Central memory CD8-positive, alpha-beta T cell (primary cell): ENCODE measurements around the gene SLIT3.

Experiments used
- ATAC-seq: fragments of 150-1000 bp; cut with Tn5 transposase; replicated peaks from 2 replicates; pipeline ENCODE4 v1.10.0; 2022; ENCODE audit warnings: mild to moderate bottlenecking, moderate FRiP score, moderate number of reproducible peaks; ENCODE audit not compliant: poor library complexity, severe bottlenecking; ENCODE audit errors: extremely low read depth
- DNase-seq, 2 donors: peaks; one replicate each; pipeline ENCODE4 v3.0.0; 2021; ENCODE audit warnings: low spot score in 2 of 2
- H3K27ac Mint-ChIP-seq: one replicate; pipeline ENCODE4 v1.8.0; 2022; ENCODE audit warnings: low read depth, mild to moderate bottlenecking, moderate library complexity, mixed read lengths
- H3K27me3 Mint-ChIP-seq: one replicate; pipeline ENCODE4 v1.8.0; 2022; ENCODE audit warnings: mixed read lengths
- H3K36me3 Mint-ChIP-seq: one replicate; pipeline ENCODE4 v1.8.0; 2022; ENCODE audit warnings: mild to moderate bottlenecking, moderate library complexity, mixed read lengths; ENCODE audit not compliant: insufficient read depth
- H3K4me1 Mint-ChIP-seq: one replicate; pipeline ENCODE4 v1.8.0; 2022; ENCODE audit warnings: mixed read lengths
- H3K4me3 Mint-ChIP-seq: one replicate; pipeline ENCODE4 v1.8.0; 2022; ENCODE audit warnings: mild to moderate bottlenecking, moderate library complexity, mixed read lengths
- H3K9me3 Mint-ChIP-seq: one replicate; pipeline ENCODE4 v1.8.0; 2022; ENCODE audit warnings: mixed read lengths

SLIT3 gene

GRCh38 chr5:168790671-168791250 is 510.2 kb downstream of the SLIT3 start:
- Mint-ChIP-seq H3K36me3 (no peaks in the 10 kb centered on the region), H3K4me3 (no peak overlapping the region), H3K27ac (no peak overlapping the region), H3K27me3 (peaks cover 20% of the 10 kb centered on the region), H3K4me1 (no peaks in the 10 kb centered on the region), H3K9me3 (no peaks in the 10 kb centered on the region)
- DNase-seq (no peak), ATAC-seq (no peak)

DNA sequence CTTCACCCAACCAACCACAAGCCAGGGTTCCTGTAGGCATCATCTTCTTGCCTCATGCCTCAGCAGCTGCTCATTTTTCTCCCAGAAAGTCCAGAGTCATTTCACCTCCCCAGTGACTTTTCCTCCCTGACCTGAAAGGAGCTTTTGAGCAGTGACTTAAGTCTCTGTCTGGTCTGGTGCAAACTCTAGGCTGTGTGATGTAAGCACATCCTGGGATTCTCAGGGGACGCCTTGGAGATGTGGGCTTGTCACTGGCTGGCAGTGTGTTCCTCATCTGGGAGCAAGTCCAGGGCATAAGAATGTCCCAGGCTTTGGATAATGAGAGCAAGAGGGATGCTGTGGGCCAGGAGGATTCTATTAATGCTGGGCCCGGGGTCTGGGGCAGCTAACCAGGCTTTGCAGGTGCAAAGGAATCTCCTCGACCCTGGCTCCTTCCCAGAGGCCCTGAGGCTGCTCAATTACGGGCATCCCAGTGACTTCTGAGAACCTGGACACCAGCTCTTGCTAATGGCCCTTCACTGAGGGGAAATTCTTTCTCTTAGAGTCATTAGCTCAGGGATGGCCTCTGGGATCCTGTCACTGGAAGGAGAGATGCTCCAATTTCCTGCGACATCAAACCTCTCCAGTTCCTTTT is 510.8 kb downstream of the SLIT3 start:
- DNase-seq: no peak
- no peak overlapping the region for H3K27ac Mint-ChIP-seq
- H3K4me1 Mint-ChIP-seq: no peaks in the 10 kb centered on the region
- no peaks in the 10 kb centered on the region for H3K9me3 Mint-ChIP-seq
- peaks cover 20% of the 10 kb centered on the region for H3K27me3 Mint-ChIP-seq
- peaks cover 2% of the 10 kb centered on the region for H3K36me3 Mint-ChIP-seq
- no peak for ATAC-seq
- H3K4me3 Mint-ChIP-seq: no peak overlapping the region

DNA sequence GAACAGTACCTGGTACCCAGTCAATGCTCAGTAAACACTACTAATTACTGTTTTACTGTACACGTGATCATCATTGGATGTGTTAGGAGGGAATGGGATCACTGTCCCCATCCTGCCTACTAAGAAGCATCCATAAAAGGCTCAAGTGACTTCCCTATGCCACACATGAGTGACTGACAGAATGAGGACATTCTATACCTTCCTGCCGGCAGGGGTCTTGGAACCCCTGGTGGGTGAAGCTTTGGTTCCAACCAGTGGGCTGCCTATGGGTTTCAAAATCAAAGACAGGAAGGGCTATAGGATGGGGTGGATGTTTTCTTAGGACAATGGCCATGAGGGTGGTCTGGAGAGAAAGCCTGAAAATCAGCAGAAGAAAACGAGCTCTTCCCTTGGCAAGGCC is 512.2 kb downstream of the SLIT3 start:
- no peak for DNase-seq
- Mint-ChIP-seq H3K36me3 (peaks cover 2% of the 10 kb centered on the region), H3K9me3 (no peaks in the 10 kb centered on the region), H3K4me1 (no peaks in the 10 kb centered on the region), H3K27me3 (peaks cover 7% of the 10 kb centered on the region), H3K4me3 (no peak overlapping the region), H3K27ac (no peak overlapping the region)
- ATAC-seq: no peak

DNA sequence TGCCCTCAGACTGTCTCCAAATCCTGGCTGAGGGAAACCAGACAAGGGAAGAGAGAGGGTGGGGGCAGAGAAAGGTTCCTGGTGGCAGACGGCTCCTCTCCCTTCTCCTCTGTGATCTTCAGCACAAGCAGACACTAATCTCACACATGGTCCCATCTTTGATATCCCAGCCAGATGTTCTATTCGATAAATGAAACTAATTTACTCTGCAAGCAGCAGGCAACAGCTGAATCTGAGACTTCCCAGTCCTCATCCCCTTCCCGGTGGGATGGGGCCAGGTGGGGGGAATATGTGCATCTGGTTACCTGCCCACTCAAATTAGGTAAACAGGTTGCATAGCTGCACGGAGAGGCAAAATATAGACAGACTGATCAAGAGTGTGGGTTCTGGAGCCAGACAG is 512.8 kb downstream of the SLIT3 start:
- ATAC-seq: no peak

GRCh38 chr5:168786147-168786546 is 514.8 kb downstream of the SLIT3 start:
- ATAC-seq (no peak), DNase-seq (no peak)
- Mint-ChIP-seq H3K9me3 (no peaks in the 10 kb centered on the region), H3K27ac (no peak overlapping the region), H3K36me3 (peaks cover 2% of the 10 kb centered on the region), H3K4me3 (no peak overlapping the region), H3K27me3 (peaks cover 13% of the 10 kb centered on the region), H3K4me1 (no peaks in the 10 kb centered on the region)

More for the DNA sequence above, 512.8 kb downstream of the SLIT3 start:
- no peaks in the 10 kb centered on the region for H3K4me1 Mint-ChIP-seq
- peaks cover 3% of the 10 kb centered on the region for H3K27me3 Mint-ChIP-seq
- H3K4me3 Mint-ChIP-seq: no peak overlapping the region
- no peaks in the 10 kb centered on the region for H3K9me3 Mint-ChIP-seq
- H3K36me3 Mint-ChIP-seq: peaks cover 2% of the 10 kb centered on the region
- DNase-seq: no peak
- no peak overlapping the region for H3K27ac Mint-ChIP-seq

DNA sequence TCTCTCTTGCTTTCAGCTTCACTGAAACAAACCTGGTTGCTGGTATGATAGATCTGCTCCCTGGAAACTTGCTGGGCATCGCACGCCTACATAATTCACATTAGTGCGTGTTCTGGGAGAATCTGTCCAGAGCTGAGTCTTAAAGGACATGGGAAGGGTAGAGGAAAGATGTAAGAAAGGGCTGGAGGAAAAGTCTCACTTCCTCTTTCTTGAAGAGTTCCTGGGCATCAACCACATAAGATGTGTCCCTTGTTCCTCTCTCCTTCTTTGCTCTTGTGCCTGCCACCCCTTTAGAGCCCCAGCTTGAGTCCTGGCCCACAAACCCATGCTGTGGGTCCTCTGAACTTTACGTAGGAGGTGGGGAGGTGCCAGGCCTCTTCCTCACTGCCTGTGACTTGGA is 516.5 kb downstream of the SLIT3 start:
- H3K36me3 Mint-ChIP-seq: peaks cover 2% of the 10 kb centered on the region
- peaks cover 23% of the 10 kb centered on the region for H3K27me3 Mint-ChIP-seq
- DNase-seq (no peak), ATAC-seq (no peak)
- no peaks in the 10 kb centered on the region for H3K9me3 Mint-ChIP-seq
- no peak overlapping the region for H3K4me3 Mint-ChIP-seq
- H3K27ac Mint-ChIP-seq: no peak overlapping the region
- H3K4me1 Mint-ChIP-seq: no peaks in the 10 kb centered on the region

DNA sequence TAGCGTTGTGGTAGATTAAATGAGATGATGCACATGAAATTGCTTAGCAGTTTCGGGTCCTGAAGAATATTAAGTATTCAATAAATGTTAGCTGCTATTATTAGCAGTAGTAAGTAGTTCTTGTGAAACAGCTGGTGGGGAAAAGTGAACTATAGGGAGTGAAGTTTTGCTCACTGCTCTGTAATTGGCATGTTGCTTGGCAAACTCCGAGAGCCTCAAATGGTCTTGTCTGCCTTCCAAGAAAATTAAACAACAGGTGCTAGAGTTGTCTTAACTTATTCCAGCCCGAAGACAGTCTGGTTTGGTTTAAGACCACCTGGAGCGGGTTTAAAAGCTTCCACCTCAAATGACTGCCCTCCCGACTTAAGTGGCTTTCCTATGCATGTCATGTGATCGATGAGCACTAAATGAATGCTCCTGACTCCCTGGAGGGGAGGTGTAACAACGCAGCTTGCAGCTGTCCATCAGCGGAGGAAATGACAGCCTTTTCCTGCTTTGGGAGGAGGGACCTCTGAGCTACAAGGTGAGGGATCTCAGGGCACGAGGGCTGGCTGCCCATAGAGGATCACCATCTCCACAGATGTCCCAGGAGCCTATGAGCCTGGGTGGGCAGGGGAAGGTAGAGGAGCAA is 518.9 kb downstream of the SLIT3 start:
- Mint-ChIP-seq H3K4me3 (no peak overlapping the region), H3K4me1 (no peaks in the 10 kb centered on the region), H3K9me3 (peaks cover 3% of the 10 kb centered on the region), H3K36me3 (peaks cover 2% of the 10 kb centered on the region), H3K27ac (no peak overlapping the region), H3K27me3 (peaks cover 31% of the 10 kb centered on the region)
- ATAC-seq (no peak), DNase-seq (no peak)

DNA sequence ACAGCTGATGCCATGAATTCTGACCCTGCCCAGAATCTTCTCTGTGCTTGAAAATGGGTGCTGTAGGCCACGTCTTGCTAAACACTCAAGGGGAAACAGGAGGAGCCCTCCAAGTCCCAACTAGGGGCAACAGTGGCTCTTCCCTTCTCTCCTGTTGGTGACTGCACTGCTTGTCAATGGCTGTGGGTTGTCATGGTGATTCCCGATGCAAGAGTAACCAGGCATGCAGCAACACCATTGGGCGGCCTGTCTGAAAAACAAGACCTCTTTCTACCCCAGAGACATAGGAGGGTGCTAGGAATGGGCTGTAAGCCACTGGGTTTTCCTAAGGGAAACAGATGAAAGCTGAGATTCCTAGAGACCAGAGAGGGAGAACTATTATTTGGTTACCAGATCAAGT is 520.1 kb downstream of the SLIT3 start:
- H3K36me3 Mint-ChIP-seq: peaks cover 2% of the 10 kb centered on the region
- no peak overlapping the region for H3K4me3 Mint-ChIP-seq
- H3K4me1 Mint-ChIP-seq: no peaks in the 10 kb centered on the region
- H3K27ac Mint-ChIP-seq: no peak overlapping the region
- ATAC-seq (no peak), DNase-seq (no peak)
- H3K27me3 Mint-ChIP-seq: peaks cover 36% of the 10 kb centered on the region
- peaks cover 5% of the 10 kb centered on the region for H3K9me3 Mint-ChIP-seq

DNA sequence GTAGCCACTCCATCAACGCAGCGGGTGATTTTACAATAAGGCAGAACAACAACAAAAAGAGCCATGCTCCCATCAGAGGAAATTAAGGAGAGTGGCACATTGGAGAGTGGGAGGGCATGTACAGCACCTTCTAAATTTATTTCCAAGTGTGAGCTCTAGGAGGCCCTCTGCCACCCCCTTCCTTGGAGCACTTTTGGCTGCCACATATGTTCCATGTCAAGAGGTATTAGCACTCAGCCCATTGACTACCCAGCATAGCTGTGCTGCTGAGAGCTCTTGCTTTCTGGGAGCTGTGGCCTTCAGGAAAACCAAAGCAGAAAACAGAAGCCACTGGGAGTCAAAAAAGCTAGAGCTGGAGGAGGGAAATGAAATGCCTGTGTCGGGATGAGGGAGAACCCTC is 521.6 kb downstream of the SLIT3 start:
- no peak overlapping the region for H3K27ac Mint-ChIP-seq
- no peaks in the 10 kb centered on the region for H3K36me3 Mint-ChIP-seq
- peaks cover 36% of the 10 kb centered on the region for H3K27me3 Mint-ChIP-seq
- ATAC-seq (no peak), DNase-seq (no peak)
- no peak overlapping the region for H3K4me3 Mint-ChIP-seq
- H3K4me1 Mint-ChIP-seq: no peaks in the 10 kb centered on the region
- H3K9me3 Mint-ChIP-seq: peaks cover 5% of the 10 kb centered on the region

GRCh38 chr5:168778536-168778935 is 522.4 kb downstream of the SLIT3 start:
- Mint-ChIP-seq H3K27me3 (peaks cover 36% of the 10 kb centered on the region), H3K9me3 (peaks cover 5% of the 10 kb centered on the region), H3K4me3 (no peak overlapping the region), H3K4me1 (no peaks in the 10 kb centered on the region), H3K27ac (no peak overlapping the region), H3K36me3 (peaks cover 2% of the 10 kb centered on the region)
- ATAC-seq: no peak
- no peak for DNase-seq

GRCh38 chr5:168777651-168778050 is 523.3 kb downstream of the SLIT3 start:
- Mint-ChIP-seq H3K4me1 (no peaks in the 10 kb centered on the region), H3K27me3 (peaks cover 31% of the 10 kb centered on the region), H3K36me3 (peaks cover 2% of the 10 kb centered on the region), H3K9me3 (peaks cover 5% of the 10 kb centered on the region), H3K4me3 (no peak overlapping the region), H3K27ac (no peak overlapping the region)
- DNase-seq: no peak
- no peak for ATAC-seq

- peaks cover 5% of the 10 kb centered on the region for H3K9me3 Mint-ChIP-seq
- no peak overlapping the region for H3K27ac Mint-ChIP-seq
- no peak overlapping the region for H3K4me3 Mint-ChIP-seq
- H3K36me3 Mint-ChIP-seq: peaks cover 2% of the 10 kb centered on the region
- no peak for DNase-seq
- peaks cover 36% of the 10 kb centered on the region for H3K27me3 Mint-ChIP-seq
- no peaks in the 10 kb centered on the region for H3K4me1 Mint-ChIP-seq
- no peak for ATAC-seq
Observed at GRCh38 chr5:168776070-168776469, 524.9 kb downstream of the SLIT3 start.

DNA sequence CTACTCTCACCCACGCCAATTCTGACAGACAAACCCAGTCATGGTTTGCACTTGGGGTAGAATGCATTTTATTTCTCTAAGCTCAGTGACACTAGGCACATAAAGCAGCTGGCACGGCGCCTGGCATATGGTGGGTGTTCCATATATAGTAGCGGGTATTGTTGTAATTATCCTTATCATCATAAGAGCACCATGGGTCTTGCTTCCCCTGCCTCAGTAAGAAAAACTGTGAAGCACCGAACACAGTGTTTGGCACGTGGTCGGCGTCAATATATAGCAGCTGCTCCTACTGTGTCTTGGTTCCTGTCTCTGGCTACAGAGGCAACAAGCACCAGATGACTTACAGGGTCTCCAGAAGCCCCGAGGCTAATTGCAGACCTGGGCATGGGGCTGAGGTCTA is 527.7 kb downstream of the SLIT3 start:
- ATAC-seq: no peak
- Mint-ChIP-seq H3K27ac (no peak overlapping the region), H3K4me1 (no peaks in the 10 kb centered on the region), H3K9me3 (peaks cover 5% of the 10 kb centered on the region), H3K4me3 (no peak overlapping the region), H3K27me3 (peaks cover 37% of the 10 kb centered on the region), H3K36me3 (peaks cover 2% of the 10 kb centered on the region)
- no peak for DNase-seq
